ENCODE measurements around the gene FAM13A. TPM values are rescaled to one million over a fixed set of nuclear protein-coding genes. Genes with fewer than 3 reads are reported as not detected.
A peak's percentile ranks its signal among the peaks of the same experiment; 100 is the strongest.

The FAM13A gene
- total and polyA plus RNA-seq, 8 donors: 6.0 to 132 (median 45.7) TPM

GRCh38 chr4:88823058-88823919 is 233.7 kb downstream of the FAM13A start:
- H3K4me3 ChIP-seq: peak overlapping the region; percentile 44 to 61 (median 56)
- peak; percentile 89 to 98 for DNase-seq
- intact Hi-C loops (cut with DNase I; ENCODE audit: low total_unique reads): no loop called here
- TF ChIP-seq POLR2AphosphoS5 (IDR thresholded peaks at IDR 0.05) (peak; percentile 88 to 94 (median 91)), EP300 (IDR thresholded peaks at IDR 0.05) (no peak), POLR2A (IDR thresholded peaks at IDR 0.05) (peak in 2 of 4 donors; percentile 43 to 75)
- H3K9me3 ChIP-seq: no peaks in the 10 kb centered on the region
- 0 to 2% (median 1%) methylated on average over 16 of the region's 16 CpGs for WGBS, 5 donors
- H3K36me3 ChIP-seq: no peaks in the 10 kb centered on the region
- H3K27me3 ChIP-seq: no peaks in the 10 kb centered on the region
- peaks cover 12 to 38% (median 25%) of the 10 kb centered on the region in 4 donors for H3K4me1 ChIP-seq
- peak overlapping the region; percentile 91 to 94 (median 92) for H3K27ac ChIP-seq

- 16 to 33% (median 32%) methylated on average over 4 of the region's 4 CpGs for WGBS, 5 donors
- H3K4me1 ChIP-seq: peaks cover 19 to 49% (median 31%) of the 10 kb centered on the region in 4 donors
- intact Hi-C loops (cut with DNase I; ENCODE audit: low total_unique reads): no loop called here
Observed at GRCh38 chr4:88822034-88822789, 234.8 kb downstream of the FAM13A start.

GRCh38 chr4:88821522-88821921 is 235.5 kb downstream of the FAM13A start:
- no peak for DNase-seq
- Histone ChIP-seq H3K4me1 (peaks cover 19 to 55% (median 35%) of the 10 kb centered on the region in 4 donors), H3K9me3 (no peaks in the 10 kb centered on the region), H3K27me3 (no peaks in the 10 kb centered on the region), H3K27ac (peak overlapping the region in 4 of 5 donors; percentile 91 to 94 (median 92)), H3K36me3 (no peaks in the 10 kb centered on the region), H3K4me3 (peak overlapping the region; percentile 44 to 61 (median 56))
- TF ChIP-seq POLR2AphosphoS5 (IDR thresholded peaks at IDR 0.05) (no peak), CTCF (IDR thresholded peaks at IDR 0.05) (no peak), POLR2A (IDR thresholded peaks at IDR 0.05) (no peak), EP300 (IDR thresholded peaks at IDR 0.05) (no peak)
- intact Hi-C loops (cut with DNase I; ENCODE audit: low total_unique reads): no loop called here
- 9 to 33% (median 19%) methylated on average over 2 of the region's 2 CpGs for WGBS, 5 donors

More at GRCh38 chr4:88822034-88822789, 234.8 kb downstream of the FAM13A start:
- Histone ChIP-seq H3K9me3 (no peaks in the 10 kb centered on the region), H3K36me3 (no peaks in the 10 kb centered on the region), H3K27me3 (no peaks in the 10 kb centered on the region), H3K4me3 (peak overlapping the region; percentile 44 to 61 (median 56)), H3K27ac (peak overlapping the region in 4 of 5 donors; percentile 91 to 94 (median 92))
- no peak for DNase-seq
- TF ChIP-seq POLR2A (IDR thresholded peaks at IDR 0.05): no peak

- peak overlapping the region; percentile 44 to 61 (median 56) for H3K4me3 ChIP-seq
Observed at GRCh38 chr4:88820698-88821415, 236.1 kb downstream of the FAM13A start.

More at GRCh38 chr4:88820698-88821415, 236.1 kb downstream of the FAM13A start:
- WGBS, 5 donors: 20 to 41% (median 32%) methylated on average over 10 of the region's 10 CpGs
- Histone ChIP-seq H3K4me1 (peaks cover 19 to 62% (median 40%) of the 10 kb centered on the region in 4 donors), H3K36me3 (no peaks in the 10 kb centered on the region), H3K9me3 (no peaks in the 10 kb centered on the region), H3K27ac (peak overlapping the region; percentile 59 to 94 (median 92)), H3K27me3 (no peaks in the 10 kb centered on the region)
- TF ChIP-seq CTCF (IDR thresholded peaks at IDR 0.05): no peak
- intact Hi-C loops (cut with DNase I; ENCODE audit: low total_unique reads): no loop called here
- DNase-seq: peak in 1 of 2 donors; percentile 61
